IMR-90 (cell line): ENCODE measurements around the gene SLC9A9. TPM values are rescaled to one million over a fixed set of nuclear protein-coding genes. Genes with fewer than 3 reads are reported as not detected.

ENCODE experiments used
- ATAC-seq: fragments of 200-7000 bp; cut with Tn5 transposase; 2 replicates; pipeline ENCODE4 v1.9.1; 2020; ENCODE audit warnings: low read depth, mild to moderate bottlenecking, moderate library complexity
- BruUV-seq: library from RNA; stranded (reverse); fragments of 400-500 nt; replicated peaks from 2 replicates; lab custom pipeline; 2021; lab: Mats Ljungman, UMichigan
- CTCF ChIA-PET: fragments of 300-600 bp; formaldehyde crosslinking; extraction: SDS; loops from one replicate; lab custom pipeline; 2021; ENCODE audit warnings: antibody characterized with exemption; lab: Yijun Ruan, JAX
- POLR2A ChIA-PET: fragments of 300-600 bp; sonication (Branson Sonifier 250); formaldehyde crosslinking; loops from one replicate; lab custom pipeline; 2022; ENCODE audit warnings: antibody characterized with exemption; ENCODE audit not compliant: unreplicated experiment; lab: Charles Lee
- DNase-seq: peaks from one replicate; pipeline ENCODE4 v3.0.0; 2013
- H2AFZ ChIP-seq: replicated peaks from 2 replicates; pipeline ENCODE3; 2013; ENCODE audit warnings: low read length, mild to moderate bottlenecking; ENCODE audit not compliant: poor library complexity
- H2AK5ac ChIP-seq: 2 replicates; pipeline ENCODE4 v1.6.1; 2013; ENCODE audit warnings: low read depth, low read length, inconsistent platforms
- H2AK9ac ChIP-seq: replicated peaks from 2 replicates; pipeline ENCODE3; 2013; ENCODE audit warnings: mild to moderate bottlenecking, low read depth, low read length, moderate library complexity; ENCODE audit not compliant: poor library complexity
- H2BK120ac ChIP-seq: 2 replicates; pipeline ENCODE4 v1.6.1; 2013; ENCODE audit warnings: low read depth, low read length, inconsistent platforms
- H2BK15ac ChIP-seq: 3 replicates; pipeline ENCODE4 v1.6.1; 2013; ENCODE audit warnings: low read depth, low read length, inconsistent platforms
- H2BK20ac ChIP-seq: 2 replicates; pipeline ENCODE4 v1.6.1; 2013; ENCODE audit warnings: low read depth, mild to moderate bottlenecking, inconsistent platforms, low read length, moderate library complexity
- H2BK5ac ChIP-seq: 2 replicates; pipeline ENCODE4 v1.6.1; 2013; ENCODE audit warnings: mild to moderate bottlenecking, low read depth, low read length, inconsistent platforms; ENCODE audit not compliant: poor library complexity, severe bottlenecking
- H3K14ac ChIP-seq: replicated peaks from 2 replicates; pipeline ENCODE4 v1.6.1; 2013; ENCODE audit warnings: low read depth, low read length, inconsistent platforms
- H3K18ac ChIP-seq: 2 replicates; pipeline ENCODE4 v1.6.1; 2013; ENCODE audit warnings: low read depth, low read length, control low read depth
- H3K23ac ChIP-seq: 2 replicates; pipeline ENCODE4 v1.6.1; 2013; ENCODE audit warnings: low read depth, low read length, inconsistent platforms
- H3K27ac ChIP-seq: 2 replicates; pipeline ENCODE4 v1.5.1; 2013; ENCODE audit warnings: mild to moderate bottlenecking, control low read depth, low read length; ENCODE audit not compliant: insufficient read depth
- H3K27me3 ChIP-seq: 2 replicates; pipeline ENCODE4 v1.6.1; 2013; ENCODE audit warnings: low read length; ENCODE audit not compliant: control insufficient read depth, insufficient read depth
- H3K36me3 ChIP-seq: 2 replicates; pipeline ENCODE4 v1.6.1; 2013; ENCODE audit warnings: low read length, mixed read lengths; ENCODE audit not compliant: control insufficient read depth, insufficient read depth
- H3K4ac ChIP-seq: 2 replicates; pipeline ENCODE4 v1.6.1; 2013; ENCODE audit warnings: low read depth, low read length, inconsistent platforms
- H3K4me1 ChIP-seq: 2 replicates; pipeline ENCODE4 v1.6.1; 2013; ENCODE audit warnings: low read length, mixed read lengths; ENCODE audit not compliant: control insufficient read depth, insufficient read depth
- H3K4me2 ChIP-seq: 2 replicates; pipeline ENCODE4 v1.6.1; 2013; ENCODE audit warnings: low read depth, mild to moderate bottlenecking, control low read depth, low read length, moderate library complexity
- H3K4me3 ChIP-seq: 2 replicates; pipeline ENCODE4 v1.5.1; 2013; ENCODE audit warnings: low read depth, mild to moderate bottlenecking, control low read depth, low read length, moderate library complexity; ENCODE audit not compliant: insufficient read depth
- H3K56ac ChIP-seq: 2 replicates; pipeline ENCODE4 v1.6.1; 2013; ENCODE audit warnings: low read length, inconsistent platforms; ENCODE audit not compliant: insufficient read depth; ENCODE audit errors: extremely low read depth
- H3K79me1 ChIP-seq, 2 experiments: 2 replicates each; pipeline ENCODE4 v1.6.1; 2013; ENCODE audit warnings: low read length in 2 of 2, inconsistent platforms in 1 of 2, low read depth in 1 of 2
- H3K9ac ChIP-seq: 2 replicates; pipeline ENCODE4 v1.6.1; 2013; ENCODE audit warnings: low read depth, low read length, control low read depth
- H3K9me1 ChIP-seq: 2 replicates; pipeline ENCODE4 v1.6.1; 2013; ENCODE audit warnings: low read length, inconsistent platforms; ENCODE audit not compliant: insufficient read depth
- H3K9me3 ChIP-seq: 2 replicates; pipeline ENCODE4 v1.6.1; 2013; ENCODE audit warnings: low read length; ENCODE audit not compliant: control insufficient read depth, insufficient read depth
- H4K20me1 ChIP-seq: 2 replicates; pipeline ENCODE4 v1.6.1; 2013; ENCODE audit warnings: low read length, inconsistent platforms; ENCODE audit not compliant: insufficient read depth
- H4K5ac ChIP-seq: 2 replicates; pipeline ENCODE4 v1.6.1; 2013; ENCODE audit warnings: mild to moderate bottlenecking, low read depth, low read length, control low read depth
- H4K8ac ChIP-seq, 2 experiments: 2 replicates each; pipeline ENCODE4 v1.6.1; 2013; ENCODE audit warnings: low read depth in 2 of 2, low read length in 2 of 2, control low read depth in 1 of 2, inconsistent platforms in 1 of 2
- H4K91ac ChIP-seq: 2 replicates; pipeline ENCODE4 v1.6.1; 2013; ENCODE audit warnings: low read depth, low read length, inconsistent platforms; ENCODE audit not compliant: insufficient read depth
- ELK1 ChIP-seq: fragments of 150-350 bp; IDR thresholded peaks from 2 replicates; pipeline ENCODE4 v1.6.1; 2016; ENCODE audit warnings: low read depth, mild to moderate bottlenecking, low read length, moderate library complexity, borderline replicate concordance
- NFE2L2 ChIP-seq: fragments of 150-350 bp; IDR thresholded peaks from 2 replicates; pipeline ENCODE4 v1.6.1; 2016; ENCODE audit warnings: low read depth, mild to moderate bottlenecking, low read length
- WGBS, 2 experiments: methylation state at CpG; one replicate each; pipeline versions ENCODE4 v1.1.5 to v1.1.7; 2013; ENCODE audit warnings: missing lambda C conversion rate in 2 of 2; ENCODE audit not compliant: insufficient read length in 1 of 2; ENCODE audit errors: extremely low coverage in 2 of 2; 5-methylcytosine and 5-hydroxymethylcytosine counted together
- dilution Hi-C: fragments of 300-500 bp; cut with HindIII; formaldehyde crosslinking; loops from one replicate; pipeline ENCODE4 v1.14.3; 2018; ENCODE audit warnings: low sequenced_read_pairs; ENCODE audit not compliant: unreplicated experiment
- in situ Hi-C: fragments of 300-500 bp; cut with MboI; formaldehyde crosslinking; loops from 3 replicates; pipeline ENCODE4 v1.14.3; 2019; ENCODE audit warnings: low sequenced_read_pairs, inconsistent platforms, mixed read lengths
- intact Hi-C: fragments of 100-400 bp; cut with micrococcal nuclease; formaldehyde crosslinking; loops from 2 replicates; pipeline ENCODE4 v1.10.0; 2022
- polyA plus RNA-seq, 3 experiments: library from polyadenylated mRNA; depleted of rRNA; stranded (reverse); fragments of >200 nt; gene quantifications; 2 replicates each; pipeline ENCODE4 v1.2.3, GENCODE V29; 2012; ENCODE audit warnings: low replicate concordance in 1 of 3
- total RNA-seq: library from RNA; depleted of rRNA; stranded (reverse); fragments of >200 nt; gene quantifications from 2 replicates; pipeline ENCODE4 v1.2.3, GENCODE V29; 2012
- TF ChIP-seq, protein P1 (sequence below): conservative IDR thresholded peaks from 2 replicates; pipeline ENCODE4 v1.5.1; 2012; ENCODE audit warnings: mild to moderate bottlenecking, low read depth, low read length, improper control_type of control experiment

The SLC9A9 gene
- total and polyA plus RNA-seq, 2 of the 4 experiments (the other 2 are of a cell fraction): 1.4 to 2.3 TPM

DNA sequence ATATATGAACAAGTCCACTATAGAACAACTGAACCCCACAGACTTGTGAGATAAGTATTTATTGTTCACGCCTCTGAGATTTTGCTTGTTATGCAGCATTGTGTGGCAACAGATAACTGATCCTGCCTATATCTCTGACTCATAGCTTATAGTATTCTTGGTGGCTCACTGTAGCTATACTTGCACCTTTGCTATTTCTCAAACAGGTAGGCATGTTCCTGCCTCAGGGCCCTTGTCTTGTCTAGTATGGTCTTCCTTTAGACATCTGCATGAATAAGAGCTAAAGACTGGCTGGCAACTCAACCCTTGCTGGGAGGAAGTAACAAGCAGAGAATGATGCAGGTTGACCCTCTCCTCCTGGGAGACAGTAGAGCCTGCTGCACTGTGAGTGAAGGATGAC is 472.6 kb downstream of the SLC9A9 start:
- BruUV-seq: no TSS peak
- WGBS, 2 experiments: no CpG with 5 or more reads among the region's 1 CpG

More for the DNA sequence above, 472.6 kb downstream of the SLC9A9 start:
- DNase-seq (no peak), ATAC-seq (no peak)
- no peak overlapping the region for H2AK9ac ChIP-seq
- H2BK120ac ChIP-seq: no peak overlapping the region
- ChIA-PET POLR2A (no interaction called here), CTCF (no interaction called here)
- no peaks in the 10 kb centered on the region for H3K9me1 ChIP-seq
- H3K27me3 ChIP-seq: no peaks in the 10 kb centered on the region
- no peaks in the 10 kb centered on the region for H3K9me3 ChIP-seq
- no peak overlapping the region for H2BK5ac ChIP-seq
- no peaks in the 10 kb centered on the region for H3K4me1 ChIP-seq
- H3K4me2 ChIP-seq: no peak overlapping the region
- H2AFZ ChIP-seq: no peak overlapping the region
- H2BK15ac ChIP-seq: no peak overlapping the region
- intact Hi-C loops: no loop called here
- H4K8ac ChIP-seq: no peak overlapping the region
- H3K14ac ChIP-seq: no peak overlapping the region
- no peaks in the 10 kb centered on the region for H3K36me3 ChIP-seq
- no peak overlapping the region for H2AK5ac ChIP-seq
- no peak overlapping the region for H4K5ac ChIP-seq
- in situ Hi-C loops: no loop called here
- H3K9ac ChIP-seq: no peak overlapping the region
- H3K27ac ChIP-seq: no peak overlapping the region
- dilution Hi-C loops: no loop called here
- H2BK20ac ChIP-seq: no peak overlapping the region
- no peak overlapping the region for H3K4ac ChIP-seq
- H4K91ac ChIP-seq: no peak overlapping the region
- no peak overlapping the region for H3K18ac ChIP-seq
- no peak overlapping the region for H3K4me3 ChIP-seq
- TF ChIP-seq ELK1 (no peak), NFE2L2 (no peak)
- TF ChIP-seq, protein P1, sequence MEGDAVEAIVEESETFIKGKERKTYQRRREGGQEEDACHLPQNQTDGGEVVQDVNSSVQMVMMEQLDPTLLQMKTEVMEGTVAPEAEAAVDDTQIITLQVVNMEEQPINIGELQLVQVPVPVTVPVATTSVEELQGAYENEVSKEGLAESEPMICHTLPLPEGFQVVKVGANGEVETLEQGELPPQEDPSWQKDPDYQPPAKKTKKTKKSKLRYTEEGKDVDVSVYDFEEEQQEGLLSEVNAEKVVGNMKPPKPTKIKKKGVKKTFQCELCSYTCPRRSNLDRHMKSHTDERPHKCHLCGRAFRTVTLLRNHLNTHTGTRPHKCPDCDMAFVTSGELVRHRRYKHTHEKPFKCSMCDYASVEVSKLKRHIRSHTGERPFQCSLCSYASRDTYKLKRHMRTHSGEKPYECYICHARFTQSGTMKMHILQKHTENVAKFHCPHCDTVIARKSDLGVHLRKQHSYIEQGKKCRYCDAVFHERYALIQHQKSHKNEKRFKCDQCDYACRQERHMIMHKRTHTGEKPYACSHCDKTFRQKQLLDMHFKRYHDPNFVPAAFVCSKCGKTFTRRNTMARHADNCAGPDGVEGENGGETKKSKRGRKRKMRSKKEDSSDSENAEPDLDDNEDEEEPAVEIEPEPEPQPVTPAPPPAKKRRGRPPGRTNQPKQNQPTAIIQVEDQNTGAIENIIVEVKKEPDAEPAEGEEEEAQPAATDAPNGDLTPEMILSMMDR: no peak
- no peak overlapping the region for H3K56ac ChIP-seq
- no peaks in the 10 kb centered on the region for H4K20me1 ChIP-seq
- H3K79me1 ChIP-seq: no peaks in the 10 kb centered on the region
- H3K23ac ChIP-seq: no peak overlapping the region
